ENCODE measurements around the gene ST8SIA4.

GRCh38 chr5:100889165-100889743 is 13.8 kb downstream of the ST8SIA4 start:
- TF ChIP-seq EZH2phosphoT487 (IDR thresholded peaks at IDR 0.05; ENCODE audit: low read depth, severe bottlenecking, unreplicated experiment), result no peak
- TF ChIP-seq CTCF (IDR thresholded peaks at IDR 0.05; ENCODE audit: poor library complexity), result no peak
- TF ChIP-seq EZH2 (IDR thresholded peaks at IDR 0.05; ENCODE audit: borderline replicate concordance), result no peak

Data from hepatocyte (in vitro differentiated cells).